HG03139 (cell line): ENCODE data around the gene CDCA4.

Source experiments
- ATAC-seq: cut with Tn5 transposase; IDR thresholded peaks from one replicate; pipeline ENCODE4 v1.9.1; 2021; ENCODE audit not compliant: unreplicated experiment

Gene CDCA4

GRCh38 chr14:104977008-104977680 lies 43.7 kb downstream of the CDCA4 start:
- ATAC-seq = no peak

GRCh38 chr14:104976198-104977007 lies 44.5 kb downstream of the CDCA4 start:
- no peak for ATAC-seq

- ATAC-seq = no peak
Observed at GRCh38 chr14:104975481-104976197, 45.2 kb downstream of the CDCA4 start.

GRCh38 chr14:104974665-104975390 lies 46.1 kb downstream of the CDCA4 start:
- ATAC-seq = no peak

- no peak for ATAC-seq
Observed at GRCh38 chr14:104974146-104974541, 46.7 kb downstream of the CDCA4 start.

- no peak for ATAC-seq
Observed at GRCh38 chr14:104973385-104974145, 47.3 kb downstream of the CDCA4 start.

- ATAC-seq = no peak
Observed at GRCh38 chr14:104973135-104973384, 47.8 kb downstream of the CDCA4 start.

GRCh38 chr14:104972301-104973134 lies 48.4 kb downstream of the CDCA4 start:
- no peak for ATAC-seq

GRCh38 chr14:104971447-104972240 lies 49.2 kb downstream of the CDCA4 start:
- no peak for ATAC-seq

GRCh38 chr14:104970231-104971068 lies 50.4 kb downstream of the CDCA4 start:
- no peak for ATAC-seq

- ATAC-seq = no peak
Observed at GRCh38 chr14:104969741-104970230, 51.1 kb downstream of the CDCA4 start.

- ATAC-seq = no peak
Observed at GRCh38 chr14:104968541-104969401, 52.1 kb downstream of the CDCA4 start.

GRCh38 chr14:104968153-104968527 lies 52.7 kb downstream of the CDCA4 start:
- no peak for ATAC-seq

- no peak for ATAC-seq
Observed at GRCh38 chr14:104967386-104968152, 53.3 kb downstream of the CDCA4 start.

GRCh38 chr14:104966981-104967385 lies 53.9 kb downstream of the CDCA4 start:
- no peak for ATAC-seq

- ATAC-seq = no peak
Observed at GRCh38 chr14:104966261-104966865, 54.5 kb downstream of the CDCA4 start.
